ENCODE measurements around the gene TBCD.

Gene TBCD

GRCh38 chr17:82909322-82909904 is 157.5 kb downstream of the TBCD start:
- DNase-seq = no peak

GRCh38 chr17:82910041-82910481 is 158.2 kb downstream of the TBCD start:
- no peak for DNase-seq

GRCh38 chr17:82910770-82911169 is 158.9 kb downstream of the TBCD start:
- no peak for DNase-seq

GRCh38 chr17:82911822-82912221 is 160.0 kb downstream of the TBCD start:
- no peak for DNase-seq

GRCh38 chr17:82912484-82913089 is 160.7 kb downstream of the TBCD start:
- no peak for DNase-seq

- DNase-seq = no peak
Measured at GRCh38 chr17:82913304-82914043, 161.6 kb downstream of the TBCD start.

GRCh38 chr17:82914375-82914774 is 162.5 kb downstream of the TBCD start:
- DNase-seq = no peak

- DNase-seq = no peak
Measured at GRCh38 chr17:82915010-82915756, 163.3 kb downstream of the TBCD start.

- DNase-seq = no peak
Measured at GRCh38 chr17:82915757-82916027, 163.8 kb downstream of the TBCD start.

GRCh38 chr17:82917699-82918345 is 166.0 kb downstream of the TBCD start:
- no peak for DNase-seq

GRCh38 chr17:82918508-82918907 is 166.6 kb downstream of the TBCD start:
- DNase-seq = no peak

- peak in 1 of 2 donors; percentile 15 for DNase-seq
Measured at GRCh38 chr17:82920150-82920549, 168.3 kb downstream of the TBCD start.

- no peak for DNase-seq
Measured at GRCh38 chr17:82920715-82921114, 168.8 kb downstream of the TBCD start.

GRCh38 chr17:82921426-82921825 is 169.6 kb downstream of the TBCD start:
- DNase-seq = no peak

- no peak for DNase-seq
Measured at GRCh38 chr17:82922646-82923045, 170.8 kb downstream of the TBCD start.

- no peak for DNase-seq
Measured at GRCh38 chr17:82923366-82924113, 171.7 kb downstream of the TBCD start.

- DNase-seq = no peak
Measured at GRCh38 chr17:82924214-82924613, 172.3 kb downstream of the TBCD start.

GRCh38 chr17:82924812-82925211 is 172.9 kb downstream of the TBCD start:
- DNase-seq = no peak

GRCh38 chr17:82925336-82925735 is 173.5 kb downstream of the TBCD start:
- no peak for DNase-seq

GRCh38 chr17:82926081-82926480 is 174.2 kb downstream of the TBCD start:
- DNase-seq = no peak

- DNase-seq = no peak
Measured at GRCh38 chr17:82926716-82927115, 174.9 kb downstream of the TBCD start.

- no peak for DNase-seq
Measured at GRCh38 chr17:82927311-82927660, 175.4 kb downstream of the TBCD start.
